Measurements from ENCODE around the gene CLTB.

CLTB gene

DNA sequence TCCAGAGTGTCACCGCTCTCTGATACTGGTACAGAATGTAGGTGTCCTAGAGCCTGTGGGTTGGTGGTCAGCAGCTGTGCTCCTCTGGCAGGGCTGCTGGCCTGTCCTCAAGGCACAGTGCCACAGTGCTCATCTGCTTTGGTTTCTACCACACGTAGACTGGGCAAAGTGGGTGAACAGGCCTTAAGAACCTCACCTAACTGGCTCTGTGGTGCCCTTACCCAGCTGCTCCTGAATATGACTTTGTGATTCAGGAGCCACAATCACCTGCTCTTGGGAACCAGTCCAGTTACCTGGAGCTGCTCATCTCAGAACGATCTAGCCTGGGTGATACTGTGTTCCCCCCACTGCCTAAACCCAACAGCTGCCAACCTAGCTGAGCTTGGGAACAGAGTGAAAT lies 34.4 kb downstream of the CLTB start:
- CTCF ChIA-PET: interaction anchor here (1.2 to 3.1 kb wide), 2 partner anchors 12 to 35 kb away, joined by 3 to 11 read pairs; no protein-coding TSS in a partner anchor
- TF ChIP-seq, protein P1, sequence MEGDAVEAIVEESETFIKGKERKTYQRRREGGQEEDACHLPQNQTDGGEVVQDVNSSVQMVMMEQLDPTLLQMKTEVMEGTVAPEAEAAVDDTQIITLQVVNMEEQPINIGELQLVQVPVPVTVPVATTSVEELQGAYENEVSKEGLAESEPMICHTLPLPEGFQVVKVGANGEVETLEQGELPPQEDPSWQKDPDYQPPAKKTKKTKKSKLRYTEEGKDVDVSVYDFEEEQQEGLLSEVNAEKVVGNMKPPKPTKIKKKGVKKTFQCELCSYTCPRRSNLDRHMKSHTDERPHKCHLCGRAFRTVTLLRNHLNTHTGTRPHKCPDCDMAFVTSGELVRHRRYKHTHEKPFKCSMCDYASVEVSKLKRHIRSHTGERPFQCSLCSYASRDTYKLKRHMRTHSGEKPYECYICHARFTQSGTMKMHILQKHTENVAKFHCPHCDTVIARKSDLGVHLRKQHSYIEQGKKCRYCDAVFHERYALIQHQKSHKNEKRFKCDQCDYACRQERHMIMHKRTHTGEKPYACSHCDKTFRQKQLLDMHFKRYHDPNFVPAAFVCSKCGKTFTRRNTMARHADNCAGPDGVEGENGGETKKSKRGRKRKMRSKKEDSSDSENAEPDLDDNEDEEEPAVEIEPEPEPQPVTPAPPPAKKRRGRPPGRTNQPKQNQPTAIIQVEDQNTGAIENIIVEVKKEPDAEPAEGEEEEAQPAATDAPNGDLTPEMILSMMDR (IDR thresholded peaks at IDR 0.05; ENCODE audit: control extremely low read depth, extremely low read depth, low read depth, missing control alignments): no peak

DNA sequence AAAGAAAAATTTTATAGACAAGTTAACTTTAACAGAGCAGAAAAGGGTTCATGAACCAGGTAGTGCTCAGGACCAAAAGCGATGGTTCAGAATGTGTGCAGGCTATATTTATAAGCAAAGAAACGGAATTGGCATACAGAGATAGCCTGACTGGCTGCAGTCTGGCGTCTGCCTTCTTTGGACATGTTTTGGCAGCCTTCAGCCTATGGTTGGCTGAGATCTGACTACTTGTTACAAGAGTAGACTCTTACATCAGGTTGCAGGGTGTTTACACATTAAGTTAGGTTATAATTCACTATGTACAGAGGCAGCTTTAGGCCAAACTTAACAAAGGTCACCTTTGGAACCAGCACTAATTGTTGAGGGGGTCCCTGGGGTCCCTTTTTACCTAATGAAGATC lies 34.9 kb downstream of the CLTB start:
- TF ChIP-seq, protein P1 (IDR thresholded peaks at IDR 0.05; ENCODE audit: control extremely low read depth, extremely low read depth, low read depth, missing control alignments): no peak
- no peak for DNase-seq (ENCODE audit: extremely low spot score)
- CTCF ChIA-PET: interaction anchor here (3.1 kb wide), 1 partner anchor 11 kb away, joined by 11 read pairs; no protein-coding TSS in a partner anchor
- POLR2A ChIA-PET: interaction anchor here (1.2 kb wide), 1 partner anchor 21 kb away, joined by 3 read pairs; no protein-coding TSS in a partner anchor

More for the DNA sequence above, 34.4 kb downstream of the CLTB start:
- POLR2A ChIA-PET: interaction anchor here (1.2 to 1.3 kb wide), 2 partner anchors 10 to 21 kb away, joined by 3 read pairs; no protein-coding TSS in a partner anchor
- no peak for DNase-seq (ENCODE audit: extremely low spot score)

DNA sequence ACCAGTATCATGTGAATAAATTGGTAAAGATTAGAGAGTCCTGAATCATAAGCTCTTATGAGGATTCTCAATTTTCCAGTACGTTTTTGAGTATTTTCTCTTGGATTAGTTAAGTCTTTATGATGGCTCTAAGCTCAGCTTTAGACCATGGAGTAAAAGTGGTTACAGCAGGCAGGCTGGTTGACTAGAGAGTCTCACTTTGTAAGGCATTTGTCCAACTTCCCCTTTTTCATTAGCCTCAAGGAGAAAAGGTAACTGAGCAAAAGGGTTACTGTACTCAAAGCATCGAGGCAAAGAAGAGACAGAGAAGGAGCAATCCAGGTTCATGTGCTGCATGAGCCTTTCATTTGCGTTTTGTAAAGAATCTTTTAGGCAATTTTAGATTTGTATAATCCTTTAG lies 36.5 kb downstream of the CLTB start:
- ChIA-PET POLR2A (interaction anchor here (1.2 kb wide), 1 partner anchor 18 kb away, joined by 5 read pairs; the partner anchor contains the start of gene KIAA1191), CTCF (interaction anchor here (3.1 kb wide), 1 partner anchor 9 kb away, joined by 11 read pairs; no protein-coding TSS in a partner anchor)
- DNase-seq (ENCODE audit: extremely low spot score): peak; percentile 49
- TF ChIP-seq, protein P1 (IDR thresholded peaks at IDR 0.05; ENCODE audit: control extremely low read depth, extremely low read depth, low read depth, missing control alignments): no peak

DNA sequence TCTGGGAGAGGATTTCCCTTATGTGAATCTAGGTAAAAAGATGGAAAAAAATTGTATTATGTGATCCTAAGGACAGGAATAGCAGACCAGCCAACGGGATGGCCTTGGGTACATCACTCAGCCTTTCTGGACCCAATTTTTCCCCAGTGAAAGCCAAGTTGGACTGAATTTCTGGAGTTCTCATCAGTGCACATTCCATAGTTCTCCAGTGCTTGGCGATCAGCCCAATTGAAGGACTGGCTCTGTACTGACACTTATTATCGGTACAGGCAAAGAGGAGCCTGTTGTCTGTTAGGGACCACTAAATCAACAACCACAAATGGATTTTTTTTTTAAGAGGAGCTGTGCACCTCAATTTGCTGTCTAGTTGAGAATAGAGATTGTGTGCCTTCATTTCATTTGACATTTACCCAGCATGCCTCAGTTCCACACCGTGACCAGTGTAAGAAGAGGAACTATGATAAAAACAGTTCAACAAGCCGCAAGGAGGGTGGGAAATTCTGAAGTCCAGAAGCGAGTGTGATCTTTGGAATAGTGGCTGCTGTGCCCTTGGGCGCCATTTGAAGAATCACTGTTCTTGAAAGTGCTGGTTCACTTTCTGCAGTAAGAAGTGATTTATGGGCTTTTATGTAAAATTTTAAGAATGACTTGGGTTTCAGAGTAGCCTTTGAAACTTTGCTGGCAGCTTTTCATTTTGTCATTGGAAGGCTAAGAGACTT lies 43.1 kb downstream of the CLTB start:
- CTCF ChIA-PET: no interaction called here

DNA sequence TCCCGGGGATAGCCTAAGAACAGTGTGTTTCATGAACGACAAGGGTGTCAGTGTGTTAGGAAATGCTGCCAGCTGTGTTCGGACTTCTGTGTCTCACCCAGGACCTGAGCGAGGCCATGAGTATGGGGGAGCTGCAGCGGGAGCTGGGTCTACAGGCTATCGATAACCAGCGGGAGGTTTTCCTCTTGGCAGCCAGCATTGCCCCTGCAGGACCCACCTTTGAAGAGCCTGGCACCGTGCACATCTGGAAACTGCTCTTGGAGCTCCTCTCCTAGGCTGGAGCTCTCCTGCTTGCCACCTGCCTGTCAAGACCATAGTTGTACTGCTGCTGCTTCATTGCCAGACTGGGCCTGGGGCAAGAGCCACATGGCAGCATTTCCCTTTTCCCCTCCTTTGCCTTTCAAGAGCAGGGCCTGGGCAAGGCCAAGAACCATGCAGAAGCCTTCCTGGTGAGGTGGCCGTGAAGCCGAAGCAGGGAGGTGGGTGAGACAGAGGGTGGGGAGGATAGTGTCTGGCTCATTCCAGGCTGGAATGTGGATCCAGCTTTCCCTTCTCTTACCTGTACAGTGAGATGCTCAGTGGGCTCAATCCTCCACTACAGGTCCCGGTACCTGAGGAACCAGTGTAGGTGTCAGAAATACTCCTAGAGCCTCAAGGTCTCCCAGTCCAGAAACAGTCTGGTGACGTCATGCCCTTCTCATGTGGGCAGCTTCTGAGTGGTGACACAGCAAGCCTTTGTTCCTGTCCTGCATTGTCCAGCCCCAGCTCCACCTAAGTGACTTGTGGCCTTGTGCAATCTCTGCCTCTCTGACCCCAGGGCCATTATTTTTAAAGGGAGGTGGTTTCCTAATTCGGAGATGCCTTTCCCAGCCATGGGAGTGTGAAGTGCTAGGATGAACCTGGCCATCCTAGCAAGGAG lies 44.5 kb downstream of the CLTB start:
- no peak for DNase-seq (ENCODE audit: extremely low spot score)
- CTCF ChIA-PET: interaction anchor here (1.1 to 2.7 kb wide), 3 partner anchors 9 to 77 kb away, joined by 4 to 11 read pairs (median 7); partner anchors contain the start of gene FAF2
- TF ChIP-seq, protein P1 (IDR thresholded peaks at IDR 0.05; ENCODE audit: control extremely low read depth, extremely low read depth, low read depth, missing control alignments): no peak
- POLR2A ChIA-PET: interaction anchor here (1.4 to 3.1 kb wide), 2 partner anchors 10 to 11 kb away, joined by 3 to 9 read pairs; partner anchors contain the start of gene KIAA1191

More for the DNA sequence above, 43.1 kb downstream of the CLTB start:
- no peak for DNase-seq (ENCODE audit: extremely low spot score)
- TF ChIP-seq, protein P1 (IDR thresholded peaks at IDR 0.05; ENCODE audit: control extremely low read depth, extremely low read depth, low read depth, missing control alignments): no peak
- POLR2A ChIA-PET: interaction anchor here (1.4 to 3.1 kb wide), 2 partner anchors 9 to 12 kb away, joined by 3 to 9 read pairs; partner anchors contain the start of gene KIAA1191
